Measurements from ENCODE around the gene ILKAP.
"Not testable (repeated sequence)": the region's sequence is repeated elsewhere in the genome, so short reads cannot be mapped to it uniquely, and the experiment has no call there.

ILKAP gene

GRCh38 chr2:238190445-238190844, 13.1 kb downstream of the ILKAP start:
- DNase-seq: no peak

- no peak for DNase-seq
Measured at GRCh38 chr2:238187618-238188548, 15.6 kb downstream of the ILKAP start.

GRCh38 chr2:238183821-238184220, 19.7 kb downstream of the ILKAP start:
- DNase-seq: no peak

- DNase-seq: no peak
Measured at GRCh38 chr2:238182362-238182761, 21.1 kb downstream of the ILKAP start.

- DNase-seq: no peak
Measured at GRCh38 chr2:238180554-238180953, 22.9 kb downstream of the ILKAP start.

GRCh38 chr2:238176613-238177012, 26.9 kb downstream of the ILKAP start:
- no peak for DNase-seq

- DNase-seq: no peak
Measured at GRCh38 chr2:238174701-238175100, 28.8 kb downstream of the ILKAP start.

- no peak for DNase-seq
Measured at GRCh38 chr2:238174291-238174690, 29.2 kb downstream of the ILKAP start.

GRCh38 chr2:238173692-238174091, 29.8 kb downstream of the ILKAP start:
- DNase-seq: no peak

GRCh38 chr2:238172439-238172838, 31.1 kb downstream of the ILKAP start:
- DNase-seq: no peak

GRCh38 chr2:238171575-238172187, 31.8 kb downstream of the ILKAP start:
- DNase-seq: no peak

GRCh38 chr2:238171072-238171431, 32.4 kb downstream of the ILKAP start:
- DNase-seq: not testable (repeated sequence)

- DNase-seq: no peak
Measured at GRCh38 chr2:238170386-238171071, 33.0 kb downstream of the ILKAP start.

GRCh38 chr2:238169708-238170251, 33.7 kb downstream of the ILKAP start:
- no peak for DNase-seq

- DNase-seq: peak; percentile 37
Measured at GRCh38 chr2:238169048-238169707, 34.3 kb downstream of the ILKAP start.

GRCh38 chr2:238168196-238169047, 35.1 kb downstream of the ILKAP start:
- peak; percentile 35 for DNase-seq

- peak; percentile 15 for DNase-seq
Measured at GRCh38 chr2:238167761-238168160, 35.7 kb downstream of the ILKAP start.

GRCh38 chr2:238167344-238167715, 36.2 kb downstream of the ILKAP start:
- DNase-seq: no peak

- DNase-seq: peak; percentile 30
Measured at GRCh38 chr2:238166391-238167343, 36.8 kb downstream of the ILKAP start.

- peak; percentile 43 for DNase-seq
Measured at GRCh38 chr2:238165288-238165921, 38.1 kb downstream of the ILKAP start.
